Measurements from ENCODE around the gene SPPL2B.

DNA sequence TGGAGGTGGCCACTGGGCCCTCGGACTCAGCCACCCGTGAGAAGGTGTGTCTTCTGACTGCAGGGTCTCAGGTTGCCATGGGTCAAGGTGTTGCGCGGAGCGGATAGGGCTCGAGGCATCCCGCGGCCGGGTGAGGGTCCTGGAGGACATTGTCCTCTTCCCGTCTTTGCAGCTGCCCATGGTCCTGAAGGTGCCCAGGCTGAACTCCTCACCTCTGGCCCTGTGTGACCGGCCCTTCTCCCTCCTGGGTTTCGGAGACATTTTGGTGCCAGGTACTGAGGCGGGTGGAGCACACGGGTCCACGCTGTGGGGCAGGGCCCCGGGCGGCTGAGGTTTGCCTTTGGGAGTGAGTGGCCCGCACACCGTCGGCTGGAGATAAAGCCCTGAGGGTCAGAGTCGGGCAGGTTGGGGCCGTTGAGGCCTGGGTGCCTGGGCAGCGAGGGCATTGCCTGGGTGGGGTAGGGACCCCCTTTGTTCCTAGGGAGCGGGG, 15.9 kb downstream of the SPPL2B start:
- TF ChIP-seq, protein P1, sequence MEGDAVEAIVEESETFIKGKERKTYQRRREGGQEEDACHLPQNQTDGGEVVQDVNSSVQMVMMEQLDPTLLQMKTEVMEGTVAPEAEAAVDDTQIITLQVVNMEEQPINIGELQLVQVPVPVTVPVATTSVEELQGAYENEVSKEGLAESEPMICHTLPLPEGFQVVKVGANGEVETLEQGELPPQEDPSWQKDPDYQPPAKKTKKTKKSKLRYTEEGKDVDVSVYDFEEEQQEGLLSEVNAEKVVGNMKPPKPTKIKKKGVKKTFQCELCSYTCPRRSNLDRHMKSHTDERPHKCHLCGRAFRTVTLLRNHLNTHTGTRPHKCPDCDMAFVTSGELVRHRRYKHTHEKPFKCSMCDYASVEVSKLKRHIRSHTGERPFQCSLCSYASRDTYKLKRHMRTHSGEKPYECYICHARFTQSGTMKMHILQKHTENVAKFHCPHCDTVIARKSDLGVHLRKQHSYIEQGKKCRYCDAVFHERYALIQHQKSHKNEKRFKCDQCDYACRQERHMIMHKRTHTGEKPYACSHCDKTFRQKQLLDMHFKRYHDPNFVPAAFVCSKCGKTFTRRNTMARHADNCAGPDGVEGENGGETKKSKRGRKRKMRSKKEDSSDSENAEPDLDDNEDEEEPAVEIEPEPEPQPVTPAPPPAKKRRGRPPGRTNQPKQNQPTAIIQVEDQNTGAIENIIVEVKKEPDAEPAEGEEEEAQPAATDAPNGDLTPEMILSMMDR (IDR thresholded peaks at IDR 0.05), result no peak
- TF ChIP-seq POLR2A (IDR thresholded peaks at IDR 0.05), result no peak
- no peak for TF ChIP-seq EP300 (IDR thresholded peaks at IDR 0.05)

Data from suprapubic skin (tissue), 3 donors.